HG02981 (cell line): Measurements from ENCODE around the gene CYP4F8.

ENCODE experiments used
- ATAC-seq: cut with Tn5 transposase; IDR thresholded peaks from one replicate; pipeline ENCODE4 v1.9.1; 2021; ENCODE audit warnings: mild to moderate bottlenecking, moderate library complexity; ENCODE audit not compliant: unreplicated experiment

CYP4F8 gene

DNA sequence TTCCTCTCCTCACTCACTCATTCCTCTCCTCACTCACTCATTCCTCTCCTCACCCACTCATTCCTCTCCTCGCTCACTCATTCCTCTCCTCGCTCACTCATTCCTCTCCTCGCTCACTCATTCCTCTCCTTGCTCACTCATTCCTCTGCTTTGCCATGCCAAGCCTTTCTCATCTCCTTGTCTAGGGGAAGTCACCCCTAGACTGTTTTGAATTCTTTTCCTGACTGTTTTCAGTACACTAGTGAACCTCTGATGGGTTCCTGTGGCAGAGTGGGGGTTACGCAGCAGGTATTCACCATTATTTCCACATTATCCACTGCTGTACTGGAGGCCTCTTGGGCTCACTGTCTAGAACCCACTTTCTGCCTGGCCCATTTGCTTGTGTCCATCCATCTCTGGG, 1.2 kb downstream of the CYP4F8 start:
- ATAC-seq = no peak

DNA sequence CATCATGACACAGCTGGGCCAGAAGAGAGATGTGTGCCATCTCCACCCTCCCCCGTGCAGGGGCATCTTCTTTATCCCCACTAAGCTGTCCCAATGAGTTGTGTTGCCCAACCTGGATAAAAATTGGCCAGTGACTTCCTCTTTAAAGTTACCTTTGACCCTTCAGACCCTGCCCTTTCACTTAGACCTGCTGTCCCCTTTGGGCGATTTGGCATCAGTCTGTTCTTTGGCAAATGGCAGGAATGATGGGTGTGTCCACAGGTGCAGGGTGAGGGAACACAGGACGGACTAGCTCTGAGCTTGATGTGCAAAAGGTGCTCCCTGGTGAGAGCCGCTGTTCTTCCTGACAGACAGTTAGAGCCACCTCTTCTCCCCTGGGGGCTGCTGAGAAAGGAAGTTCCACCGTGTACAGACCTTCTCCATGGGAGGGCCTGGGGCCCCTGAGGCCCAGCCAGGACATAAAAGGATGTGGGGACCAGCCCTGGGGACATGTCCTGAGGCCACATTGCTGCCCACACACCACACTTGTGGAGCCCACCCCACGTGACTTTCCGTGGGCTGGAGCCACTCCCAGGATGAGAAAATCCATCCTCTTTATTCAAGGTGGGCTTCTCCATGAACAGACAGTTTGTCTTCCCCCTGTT, 1.7 kb downstream of the CYP4F8 start:
- ATAC-seq = no peak

DNA sequence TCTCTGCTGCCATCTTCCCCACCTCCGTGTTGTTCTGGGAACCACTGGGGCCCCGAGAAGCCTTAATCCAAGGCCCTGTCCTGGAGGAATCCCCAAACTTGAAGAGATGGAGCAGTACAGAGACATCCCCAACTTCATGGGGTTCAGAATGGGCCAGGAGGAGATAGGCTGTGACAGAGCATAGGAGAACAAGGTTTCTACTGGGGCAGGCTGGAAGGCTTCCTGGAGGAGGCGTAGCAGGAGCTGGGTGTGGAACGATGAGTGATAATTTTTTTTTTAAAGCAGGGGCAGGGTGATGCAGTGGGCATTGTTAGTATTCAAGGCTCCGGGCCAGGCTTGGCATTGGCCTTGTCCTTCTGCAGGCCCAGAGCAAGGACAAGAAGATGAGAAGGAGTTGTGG, 3.3 kb downstream of the CYP4F8 start:
- ATAC-seq = no peak

DNA sequence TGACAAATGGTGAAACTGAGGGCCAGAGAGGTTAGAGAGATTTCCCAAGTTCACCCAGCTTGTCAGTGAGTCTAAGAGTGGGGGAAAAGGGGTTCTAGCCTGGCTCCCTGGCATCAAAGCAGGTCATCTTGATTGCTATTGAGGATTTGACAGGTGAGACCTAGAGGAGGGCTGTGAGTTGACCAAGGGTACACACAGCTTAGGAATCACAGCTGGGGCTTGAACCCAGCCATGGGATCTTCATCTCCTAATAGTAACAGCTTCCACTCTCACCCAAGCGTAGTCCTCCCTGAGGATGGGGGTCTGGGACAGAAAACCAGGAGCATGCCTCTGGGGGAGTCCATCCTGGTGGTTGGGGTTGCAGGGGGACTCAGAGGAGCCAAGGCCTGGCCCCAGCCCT, 6.8 kb downstream of the CYP4F8 start:
- ATAC-seq = no peak

DNA sequence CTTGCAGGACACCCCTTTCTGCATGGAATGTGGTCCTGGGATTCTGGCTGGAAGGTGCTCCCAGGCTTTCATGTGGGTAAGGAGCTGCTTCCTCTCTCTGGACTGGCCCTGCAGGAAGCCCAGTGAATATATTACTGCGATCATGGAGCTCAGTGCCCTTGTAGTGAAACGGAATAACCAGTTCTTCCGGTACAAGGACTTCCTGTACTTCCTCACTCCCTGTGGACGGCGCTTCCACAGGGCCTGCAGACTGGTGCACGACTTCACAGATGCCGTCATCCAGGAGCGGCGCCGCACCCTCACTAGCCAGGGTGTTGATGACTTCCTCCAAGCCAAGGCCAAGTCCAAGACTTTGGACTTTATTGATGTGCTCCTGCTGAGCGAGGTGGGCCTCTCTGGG, 8.0 kb downstream of the CYP4F8 start:
- ATAC-seq = no peak

GRCh38 chr19:15623711-15624318, 8.8 kb downstream of the CYP4F8 start:
- no peak for ATAC-seq

DNA sequence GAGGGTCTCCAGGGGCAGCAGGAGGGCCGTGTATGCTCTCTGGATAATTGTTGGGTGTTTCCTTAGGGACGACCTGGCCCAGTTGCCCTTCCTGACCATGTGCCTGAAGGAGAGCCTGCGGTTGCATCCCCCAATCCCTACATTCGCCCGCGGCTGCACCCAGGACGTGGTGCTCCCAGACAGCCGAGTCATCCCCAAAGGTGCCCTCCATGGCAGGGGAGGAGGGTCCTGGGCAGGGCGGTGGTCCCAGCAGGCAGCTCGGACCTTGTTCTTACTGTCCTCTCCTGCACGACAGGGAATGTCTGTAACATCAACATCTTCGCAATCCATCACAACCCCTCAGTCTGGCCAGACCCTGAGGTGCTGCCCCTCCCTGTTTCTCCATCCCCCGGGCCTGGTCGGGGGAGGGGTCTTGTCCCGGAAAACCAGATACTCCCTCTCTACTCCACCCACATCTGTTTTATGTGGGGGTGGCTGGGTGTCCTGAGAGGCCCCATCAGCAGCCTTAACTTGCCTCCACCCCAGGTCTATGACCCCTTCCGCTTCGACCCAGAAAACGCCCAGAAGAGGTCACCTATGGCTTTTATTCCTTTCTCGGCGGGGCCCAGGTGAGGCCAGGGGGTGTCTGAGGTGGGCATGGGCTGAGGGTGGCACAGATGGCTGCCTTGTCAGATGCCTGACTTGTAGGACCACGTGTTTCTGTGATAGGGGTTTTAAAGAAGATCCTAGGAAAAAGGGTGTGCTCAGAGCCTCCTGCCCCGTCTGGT, 13.4 kb downstream of the CYP4F8 start:
- ATAC-seq = no peak

DNA sequence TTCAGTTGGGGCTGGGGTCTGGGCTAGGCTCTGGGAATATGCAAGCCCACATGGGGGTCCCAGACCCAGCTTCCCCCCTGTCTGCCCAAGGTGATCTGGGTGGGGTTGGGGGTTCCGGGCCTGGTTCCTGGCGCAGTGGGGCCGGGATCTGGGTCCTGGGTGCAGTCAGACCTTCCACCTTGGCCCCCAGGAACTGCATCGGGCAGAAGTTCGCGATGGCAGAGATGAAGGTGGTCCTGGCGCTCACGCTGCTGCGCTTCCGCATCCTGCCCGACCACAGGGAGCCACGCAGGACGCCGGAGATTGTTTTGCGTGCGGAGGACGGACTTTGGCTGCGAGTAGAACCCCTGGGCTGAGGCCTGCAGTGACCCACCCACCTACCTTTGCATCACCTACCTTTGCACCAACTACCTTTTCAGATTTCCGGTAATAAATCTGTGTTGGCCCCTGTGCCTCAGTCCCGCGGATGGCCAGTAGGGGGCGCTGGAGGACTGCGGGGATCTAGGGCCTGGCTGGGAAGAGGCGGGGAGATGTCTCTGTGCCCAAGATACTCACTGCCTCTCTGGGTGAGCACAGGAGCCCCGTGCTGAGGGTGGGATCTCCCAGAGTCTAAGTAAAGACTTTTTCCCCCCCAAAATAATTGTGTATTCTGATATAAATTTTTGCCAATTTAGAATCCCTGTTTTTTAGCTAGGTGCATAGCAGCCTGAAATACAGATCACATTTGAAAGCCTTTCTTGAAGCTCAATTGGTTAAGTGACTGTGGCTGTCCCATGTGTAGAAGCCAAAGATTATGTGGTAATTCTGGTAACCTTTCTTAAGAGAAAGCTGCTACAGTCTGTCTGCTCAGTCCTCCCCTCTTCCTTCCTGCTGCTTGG, 14.2 kb downstream of the CYP4F8 start:
- no peak for ATAC-seq

DNA sequence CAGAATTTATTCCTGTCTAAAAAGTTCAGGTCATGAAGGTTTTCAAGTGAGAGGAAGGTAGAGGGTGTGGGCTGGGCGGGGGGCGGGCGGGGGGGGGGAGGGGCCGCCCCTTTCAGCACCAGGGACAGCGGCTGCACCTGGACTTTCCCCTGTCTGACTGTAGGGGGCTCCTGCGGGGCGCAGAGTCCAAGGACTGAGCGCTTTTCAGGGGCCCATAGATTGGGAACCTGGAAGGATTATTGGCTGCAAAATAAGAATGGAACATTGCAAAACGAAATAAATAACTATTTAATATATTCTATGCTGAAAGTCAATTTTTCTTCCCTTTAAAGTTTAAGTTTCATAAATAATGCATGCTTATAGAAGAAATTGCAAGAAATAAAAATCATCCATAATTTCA, 16.8 kb downstream of the CYP4F8 start:
- no peak for ATAC-seq

DNA sequence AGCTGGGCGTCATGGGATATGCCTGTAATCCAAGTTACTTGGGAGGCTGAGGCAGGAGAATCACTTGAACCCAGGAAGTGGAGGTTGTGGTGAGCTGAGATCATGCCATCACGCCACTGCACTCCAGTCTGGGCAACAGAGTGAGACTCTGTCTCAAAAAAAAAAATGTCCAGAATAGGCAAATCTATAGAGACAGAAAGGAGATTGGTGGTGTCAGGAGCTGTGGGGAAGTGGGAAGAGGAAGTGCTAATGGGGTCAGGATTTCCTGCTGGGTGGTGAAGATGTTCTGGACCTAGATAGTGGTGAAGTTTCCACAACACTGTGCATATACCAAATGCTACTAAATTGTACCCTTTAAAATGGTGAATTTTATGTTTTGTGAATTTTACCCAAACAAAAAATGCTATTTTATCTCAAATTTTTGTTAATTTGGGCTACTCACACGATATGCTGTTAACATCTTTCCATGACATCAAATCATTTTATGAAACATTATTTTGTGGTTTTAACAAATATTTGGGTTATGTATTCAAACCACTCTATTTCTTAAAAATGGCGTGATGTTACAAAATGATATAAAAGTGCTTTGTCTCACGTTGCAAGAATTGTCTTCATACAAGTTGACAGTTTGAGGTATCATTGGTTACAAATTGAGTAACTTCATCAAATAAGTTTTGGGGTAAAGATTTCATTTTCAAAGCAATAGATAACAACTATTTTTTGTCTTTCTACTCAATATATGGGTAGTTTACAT, 18.2 kb downstream of the CYP4F8 start:
- no peak for ATAC-seq

GRCh38 chr19:15634105-15634504, 19.1 kb downstream of the CYP4F8 start:
- ATAC-seq = no peak

DNA sequence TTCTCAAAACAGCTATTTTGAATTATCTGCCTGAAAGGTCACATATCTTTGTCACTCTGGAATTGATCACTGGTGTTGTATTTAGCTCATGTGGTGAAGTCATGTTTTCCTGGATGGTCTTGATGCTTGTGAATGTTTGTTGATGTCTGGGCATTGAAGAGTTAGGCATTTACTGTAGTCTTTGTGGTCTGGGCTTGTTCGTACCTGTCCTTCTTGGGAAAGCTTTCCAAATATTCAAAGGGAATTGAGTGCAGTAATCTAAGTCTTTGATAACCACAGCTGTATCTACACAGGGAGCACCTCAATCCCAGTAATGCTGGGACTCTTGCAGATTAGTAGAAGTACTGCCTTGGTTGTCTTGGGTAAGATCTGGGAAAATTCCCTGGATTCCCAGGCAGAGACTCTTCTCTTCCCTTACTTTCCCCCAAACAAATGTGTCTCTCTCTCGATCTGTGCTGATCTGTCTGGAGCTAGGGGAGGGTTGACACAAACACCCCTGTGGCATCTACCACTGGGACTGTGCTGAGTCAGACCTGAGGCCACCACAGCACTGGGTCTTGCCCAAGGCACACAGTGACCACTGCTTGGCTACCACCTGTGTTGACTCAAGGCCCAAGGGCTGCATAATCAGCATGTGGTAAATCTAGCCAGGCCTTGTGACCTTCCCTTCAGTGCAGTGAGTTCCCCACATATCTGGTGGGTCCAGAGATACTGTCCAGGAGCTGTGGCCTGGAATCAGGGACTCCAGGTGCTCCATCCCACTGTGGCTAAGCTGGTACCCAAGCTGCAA, 20.2 kb downstream of the CYP4F8 start:
- ATAC-seq = no peak

GRCh38 chr19:15636026-15636425, 21.0 kb downstream of the CYP4F8 start:
- no peak for ATAC-seq

- no peak for ATAC-seq
Measured at GRCh38 chr19:15639596-15639995, 24.6 kb downstream of the CYP4F8 start.

DNA sequence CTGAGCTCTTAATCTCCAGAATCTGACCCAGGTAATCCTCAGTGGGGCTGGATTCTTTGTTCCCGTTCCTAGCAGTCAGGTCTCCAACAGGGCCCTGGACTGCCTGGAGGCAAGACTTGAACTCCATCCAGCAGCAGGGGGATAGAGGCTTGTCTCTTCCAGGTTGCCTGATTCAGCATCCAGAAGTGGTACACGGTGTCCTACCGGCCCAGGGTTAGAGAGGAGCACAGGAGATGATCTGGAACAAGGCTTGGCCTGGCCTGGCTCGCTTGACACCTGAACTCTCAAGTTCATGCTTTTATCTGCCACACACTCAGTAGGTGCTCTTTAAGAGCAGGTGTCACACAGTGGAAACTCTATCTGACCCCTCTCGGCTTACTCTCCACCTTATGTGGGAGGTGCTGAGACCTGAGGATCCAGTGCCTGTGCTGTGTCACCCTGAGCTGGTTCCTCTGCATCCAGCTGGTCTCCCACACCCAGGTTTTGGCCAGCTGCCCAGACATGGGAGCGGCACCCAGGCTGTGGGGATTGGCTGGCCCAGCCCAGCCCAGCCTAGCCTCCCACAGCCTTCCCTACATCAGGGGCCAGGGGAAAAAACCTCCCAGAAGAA, 25.4 kb downstream of the CYP4F8 start, which contains the start of gene CYP4F3:
CYP4F3 (plus strand) TSS at position 604 of the 610 bp plus-strand sequence. CDS start 519 bp downstream, outside the sequence.
- ATAC-seq = no peak

- ATAC-seq = no peak
Measured at GRCh38 chr19:15640904-15641597, 26.0 kb downstream of the CYP4F8 start.

DNA sequence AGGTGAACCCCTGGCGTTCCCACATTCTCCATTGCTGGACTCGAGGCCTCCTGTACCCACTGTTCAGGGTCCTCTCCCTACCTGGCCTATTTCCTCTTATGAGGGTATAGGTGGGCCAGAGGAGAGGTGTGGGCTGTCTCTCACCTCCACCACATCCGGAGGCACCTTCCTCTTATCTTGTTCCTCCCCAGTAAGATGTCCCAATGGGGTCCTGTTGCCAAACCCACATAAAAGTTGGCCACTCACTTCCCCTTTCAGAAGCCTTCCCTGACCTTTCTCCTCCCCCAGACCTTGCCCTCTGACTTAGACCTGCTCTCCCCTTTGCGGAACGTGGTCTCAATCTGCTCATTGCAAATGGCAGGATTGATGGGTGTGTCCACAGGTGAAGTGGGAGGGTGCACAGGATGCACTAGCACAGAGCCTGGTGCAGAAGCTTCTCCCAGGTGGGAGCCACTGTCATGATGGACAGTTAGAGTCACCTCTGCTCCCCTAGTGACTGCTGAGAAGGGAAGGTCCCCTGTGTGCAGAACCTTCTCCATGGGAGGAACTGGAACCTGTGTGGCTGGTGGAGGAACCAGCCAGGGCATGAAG, 27.0 kb downstream of the CYP4F8 start:
- no peak for ATAC-seq

GRCh38 chr19:15642807-15643206, 27.8 kb downstream of the CYP4F8 start:
- ATAC-seq = no peak
